ENCODE results near the gene ZNF580.
A peak's percentile ranks its signal among the peaks of the same experiment; 100 is the strongest.

ZNF580 gene

DNA sequence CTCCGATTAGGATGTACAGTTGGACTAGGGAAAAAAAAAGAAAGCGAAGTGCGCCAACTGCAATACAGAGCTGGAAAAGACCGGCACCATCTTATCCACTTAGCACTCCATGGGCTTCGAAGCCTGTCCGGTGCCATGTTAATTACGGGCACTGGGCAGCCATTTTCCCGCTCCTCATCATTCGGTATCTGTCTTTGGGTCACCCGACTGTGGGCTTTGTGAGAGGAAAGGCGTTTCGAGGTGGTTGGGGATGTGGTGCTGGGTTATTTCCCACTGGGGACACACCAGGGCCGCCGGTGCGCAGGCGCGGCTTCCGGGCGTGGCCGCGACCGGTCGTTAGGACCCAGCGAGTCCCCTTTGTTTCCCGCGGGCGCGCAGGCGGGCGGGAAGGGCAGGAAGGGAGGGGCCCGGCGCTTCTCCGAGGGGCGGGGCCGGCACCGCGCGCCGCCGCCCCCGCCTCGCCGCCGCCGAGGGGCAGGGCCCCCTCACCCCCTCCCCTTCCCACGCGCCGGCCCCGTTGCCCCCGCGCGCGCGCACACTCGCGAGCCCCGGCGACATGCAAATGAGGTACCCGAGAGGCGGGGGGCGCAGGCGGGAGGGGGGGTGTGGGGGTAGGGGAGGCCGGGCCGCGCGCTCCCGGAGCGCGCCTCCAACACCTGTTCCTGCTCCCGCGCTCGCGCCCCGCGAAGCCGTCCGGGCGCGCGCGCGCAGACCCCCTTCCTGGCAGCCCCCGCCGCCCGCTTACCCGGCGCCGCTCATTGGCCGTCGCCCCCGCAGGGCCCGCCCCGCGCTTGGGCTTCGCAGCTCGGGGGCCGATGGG is 40.8 kb upstream of the ZNF580 start, which contains the start of gene ZNF524 (continued):
- TF ChIP-seq, protein P1, sequence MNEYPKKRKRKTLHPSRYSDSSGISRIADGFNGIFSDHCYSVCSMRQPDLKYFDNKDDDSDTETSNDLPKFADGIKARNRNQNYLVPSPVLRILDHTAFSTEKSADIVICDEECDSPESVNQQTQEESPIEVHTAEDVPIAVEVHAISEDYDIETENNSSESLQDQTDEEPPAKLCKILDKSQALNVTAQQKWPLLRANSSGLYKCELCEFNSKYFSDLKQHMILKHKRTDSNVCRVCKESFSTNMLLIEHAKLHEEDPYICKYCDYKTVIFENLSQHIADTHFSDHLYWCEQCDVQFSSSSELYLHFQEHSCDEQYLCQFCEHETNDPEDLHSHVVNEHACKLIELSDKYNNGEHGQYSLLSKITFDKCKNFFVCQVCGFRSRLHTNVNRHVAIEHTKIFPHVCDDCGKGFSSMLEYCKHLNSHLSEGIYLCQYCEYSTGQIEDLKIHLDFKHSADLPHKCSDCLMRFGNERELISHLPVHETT (tag by site-specific recombination; IDR thresholded peaks at IDR 0.05): no peak; the same call in 1 of the 2 replicates

DNA sequence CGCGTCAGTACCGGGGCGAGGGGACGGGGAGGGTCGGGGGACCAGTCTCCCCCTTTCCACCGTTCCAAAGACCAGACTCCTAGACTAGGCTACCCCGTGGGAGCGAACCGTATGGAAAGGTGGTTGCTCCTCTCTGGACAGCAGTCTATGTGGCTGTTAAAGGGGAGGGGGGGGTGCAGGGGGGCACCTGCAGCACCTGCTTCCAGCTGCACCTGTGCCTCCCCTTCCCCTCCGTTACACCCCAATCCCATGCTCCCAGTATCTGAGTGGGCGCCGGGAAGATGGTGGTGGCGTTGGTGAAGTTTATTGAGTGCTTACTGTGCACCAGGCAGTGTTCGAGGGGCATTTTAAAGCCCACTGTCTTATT is 40.2 kb upstream of the ZNF580 start:
- ChIA-PET CTCF (interaction anchor here (2.9 kb wide), 1 partner anchor 133 kb away, joined by 8 read pairs; no protein-coding TSS in a partner anchor), POLR2A (interaction anchor here (0.5 to 4.4 kb wide), 10 partner anchors 14 to 341 kb away, joined by 3 to 71 read pairs (median 10); partner anchors contain the start of genes ISOC2, KMT5C, NAT14 and PPP6R1)
- H3K36me3 ChIP-seq (ENCODE audit: control insufficient read depth in 2 of 2, insufficient read depth in 1 of 2, low read length in 2 of 2): peaks cover 10 to 17% of the 10 kb centered on the region in 2 experiments; a peak in 2 of 3 replicates
- no peaks in the 10 kb centered on the region for H3K9me3 ChIP-seq (ENCODE audit: control insufficient read depth, insufficient read depth, low read depth, low read length)
- H3K27ac ChIP-seq (ENCODE audit: extremely low read depth, low read depth, low read length): peak overlapping the region; percentile 66
- peak overlapping the region; percentile 97 for H3K4me3 ChIP-seq (ENCODE audit: low read depth, low read length)
- peaks cover 3% of the 10 kb centered on the region; the same call in 1 of the 2 replicates for H3K4me1 ChIP-seq (ENCODE audit: control insufficient read depth, insufficient read depth, low read length)
- TF ChIP-seq, protein P2, sequence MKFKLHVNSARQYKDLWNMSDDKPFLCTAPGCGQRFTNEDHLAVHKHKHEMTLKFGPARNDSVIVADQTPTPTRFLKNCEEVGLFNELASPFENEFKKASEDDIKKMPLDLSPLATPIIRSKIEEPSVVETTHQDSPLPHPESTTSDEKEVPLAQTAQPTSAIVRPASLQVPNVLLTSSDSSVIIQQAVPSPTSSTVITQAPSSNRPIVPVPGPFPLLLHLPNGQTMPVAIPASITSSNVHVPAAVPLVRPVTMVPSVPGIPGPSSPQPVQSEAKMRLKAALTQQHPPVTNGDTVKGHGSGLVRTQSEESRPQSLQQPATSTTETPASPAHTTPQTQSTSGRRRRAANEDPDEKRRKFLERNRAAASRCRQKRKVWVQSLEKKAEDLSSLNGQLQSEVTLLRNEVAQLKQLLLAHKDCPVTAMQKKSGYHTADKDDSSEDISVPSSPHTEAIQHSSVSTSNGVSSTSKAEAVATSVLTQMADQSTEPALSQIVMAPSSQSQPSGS (tag by site-specific recombination; IDR thresholded peaks at IDR 0.05; ENCODE audit: low read depth): no peak
- TF ChIP-seq, protein P3, sequence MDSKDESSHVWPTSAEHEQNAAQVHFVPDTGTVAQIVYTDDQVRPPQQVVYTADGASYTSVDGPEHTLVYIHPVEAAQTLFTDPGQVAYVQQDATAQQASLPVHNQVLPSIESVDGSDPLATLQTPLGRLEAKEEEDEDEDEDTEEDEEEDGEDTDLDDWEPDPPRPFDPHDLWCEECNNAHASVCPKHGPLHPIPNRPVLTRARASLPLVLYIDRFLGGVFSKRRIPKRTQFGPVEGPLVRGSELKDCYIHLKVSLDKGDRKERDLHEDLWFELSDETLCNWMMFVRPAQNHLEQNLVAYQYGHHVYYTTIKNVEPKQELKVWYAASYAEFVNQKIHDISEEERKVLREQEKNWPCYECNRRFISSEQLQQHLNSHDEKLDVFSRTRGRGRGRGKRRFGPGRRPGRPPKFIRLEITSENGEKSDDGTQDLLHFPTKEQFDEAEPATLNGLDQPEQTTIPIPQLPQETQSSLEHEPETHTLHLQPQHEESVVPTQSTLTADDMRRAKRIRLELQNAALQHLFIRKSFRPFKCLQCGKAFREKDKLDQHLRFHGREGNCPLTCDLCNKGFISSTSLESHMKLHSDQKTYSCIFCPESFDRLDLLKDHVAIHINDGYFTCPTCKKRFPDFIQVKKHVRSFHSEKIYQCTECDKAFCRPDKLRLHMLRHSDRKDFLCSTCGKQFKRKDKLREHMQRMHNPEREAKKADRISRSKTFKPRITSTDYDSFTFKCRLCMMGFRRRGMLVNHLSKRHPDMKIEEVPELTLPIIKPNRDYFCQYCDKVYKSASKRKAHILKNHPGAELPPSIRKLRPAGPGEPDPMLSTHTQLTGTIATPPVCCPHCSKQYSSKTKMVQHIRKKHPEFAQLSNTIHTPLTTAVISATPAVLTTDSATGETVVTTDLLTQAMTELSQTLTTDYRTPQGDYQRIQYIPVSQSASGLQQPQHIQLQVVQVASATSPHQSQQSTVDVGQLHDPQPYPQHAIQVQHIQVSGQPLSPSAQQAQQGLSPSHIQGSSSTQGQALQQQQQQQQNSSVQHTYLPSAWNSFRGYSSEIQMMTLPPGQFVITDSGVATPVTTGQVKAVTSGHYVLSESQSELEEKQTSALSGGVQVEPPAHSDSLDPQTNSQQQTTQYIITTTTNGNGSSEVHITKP (tag by site-specific recombination; IDR thresholded peaks at IDR 0.05): peak; percentile 21; the same call in 1 of the 2 replicates
- 0 out of 2 replicates have a peak, but pooled peaks have one; percentile 5 for TF ChIP-seq SP2 (tag by site-specific recombination; IDR thresholded peaks at IDR 0.05)
- no peak for TF ChIP-seq ZFHX2 (tag by site-specific recombination; conservative IDR thresholded peaks at IDR 0.05)
- no peak for TF ChIP-seq ZNF426 (tag by site-specific recombination; IDR thresholded peaks at IDR 0.05)
- TF ChIP-seq ZNF416 (tag by site-specific recombination; IDR thresholded peaks at IDR 0.05): no peak
- TF ChIP-seq, protein P4, sequence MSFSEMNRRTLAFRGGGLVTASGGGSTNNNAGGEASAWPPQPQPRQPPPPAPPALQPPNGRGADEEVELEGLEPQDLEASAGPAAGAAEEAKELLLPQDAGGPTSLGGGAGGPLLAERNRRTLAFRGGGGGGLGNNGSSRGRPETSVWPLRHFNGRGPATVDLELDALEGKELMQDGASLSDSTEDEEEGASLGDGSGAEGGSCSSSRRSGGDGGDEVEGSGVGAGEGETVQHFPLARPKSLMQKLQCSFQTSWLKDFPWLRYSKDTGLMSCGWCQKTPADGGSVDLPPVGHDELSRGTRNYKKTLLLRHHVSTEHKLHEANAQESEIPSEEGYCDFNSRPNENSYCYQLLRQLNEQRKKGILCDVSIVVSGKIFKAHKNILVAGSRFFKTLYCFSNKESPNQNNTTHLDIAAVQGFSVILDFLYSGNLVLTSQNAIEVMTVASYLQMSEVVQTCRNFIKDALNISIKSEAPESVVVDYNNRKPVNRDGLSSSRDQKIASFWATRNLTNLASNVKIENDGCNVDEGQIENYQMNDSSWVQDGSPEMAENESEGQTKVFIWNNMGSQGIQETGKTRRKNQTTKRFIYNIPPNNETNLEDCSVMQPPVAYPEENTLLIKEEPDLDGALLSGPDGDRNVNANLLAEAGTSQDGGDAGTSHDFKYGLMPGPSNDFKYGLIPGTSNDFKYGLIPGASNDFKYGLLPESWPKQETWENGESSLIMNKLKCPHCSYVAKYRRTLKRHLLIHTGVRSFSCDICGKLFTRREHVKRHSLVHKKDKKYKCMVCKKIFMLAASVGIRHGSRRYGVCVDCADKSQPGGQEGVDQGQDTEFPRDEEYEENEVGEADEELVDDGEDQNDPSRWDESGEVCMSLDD (tag by site-specific recombination; IDR thresholded peaks at IDR 0.05): peak; percentile 76
- peak; percentile 10; the same call in 1 of the 2 replicates for TF ChIP-seq ZNF335 (tag by site-specific recombination; conservative IDR thresholded peaks at IDR 0.05)
- TF ChIP-seq ZNF155 (tag by site-specific recombination; IDR thresholded peaks at IDR 0.05): no peak
- TF ChIP-seq ZNF585B (tag by site-specific recombination; IDR thresholded peaks at IDR 0.05): no peak
- no peak for TF ChIP-seq ZNF16 (tag by site-specific recombination; IDR thresholded peaks at IDR 0.05; ENCODE audit: low read depth)
- TF ChIP-seq, protein P5, sequence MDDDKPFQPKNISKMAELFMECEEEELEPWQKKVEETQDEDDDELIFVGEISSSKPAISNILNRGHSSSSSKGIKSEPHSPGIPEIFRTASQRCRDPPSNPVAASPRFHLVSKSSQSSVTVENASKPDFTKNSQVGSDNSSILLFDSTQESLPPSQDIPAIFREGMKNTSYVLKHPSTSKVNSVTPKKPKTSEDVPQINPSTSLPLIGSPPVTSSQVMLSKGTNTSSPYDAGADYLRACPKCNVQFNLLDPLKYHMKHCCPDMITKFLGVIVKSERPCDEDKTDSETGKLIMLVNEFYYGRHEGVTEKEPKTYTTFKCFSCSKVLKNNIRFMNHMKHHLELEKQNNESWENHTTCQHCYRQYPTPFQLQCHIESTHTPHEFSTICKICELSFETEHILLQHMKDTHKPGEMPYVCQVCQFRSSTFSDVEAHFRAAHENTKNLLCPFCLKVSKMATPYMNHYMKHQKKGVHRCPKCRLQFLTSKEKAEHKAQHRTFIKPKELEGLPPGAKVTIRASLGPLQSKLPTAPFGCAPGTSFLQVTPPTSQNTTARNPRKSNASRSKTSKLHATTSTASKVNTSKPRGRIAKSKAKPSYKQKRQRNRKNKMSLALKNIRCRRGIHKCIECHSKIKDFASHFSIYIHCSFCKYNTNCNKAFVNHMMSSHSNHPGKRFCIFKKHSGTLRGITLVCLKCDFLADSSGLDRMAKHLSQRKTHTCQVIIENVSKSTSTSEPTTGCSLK (tag by site-specific recombination; IDR thresholded peaks at IDR 0.05): no peak
- TF ChIP-seq, protein P6, sequence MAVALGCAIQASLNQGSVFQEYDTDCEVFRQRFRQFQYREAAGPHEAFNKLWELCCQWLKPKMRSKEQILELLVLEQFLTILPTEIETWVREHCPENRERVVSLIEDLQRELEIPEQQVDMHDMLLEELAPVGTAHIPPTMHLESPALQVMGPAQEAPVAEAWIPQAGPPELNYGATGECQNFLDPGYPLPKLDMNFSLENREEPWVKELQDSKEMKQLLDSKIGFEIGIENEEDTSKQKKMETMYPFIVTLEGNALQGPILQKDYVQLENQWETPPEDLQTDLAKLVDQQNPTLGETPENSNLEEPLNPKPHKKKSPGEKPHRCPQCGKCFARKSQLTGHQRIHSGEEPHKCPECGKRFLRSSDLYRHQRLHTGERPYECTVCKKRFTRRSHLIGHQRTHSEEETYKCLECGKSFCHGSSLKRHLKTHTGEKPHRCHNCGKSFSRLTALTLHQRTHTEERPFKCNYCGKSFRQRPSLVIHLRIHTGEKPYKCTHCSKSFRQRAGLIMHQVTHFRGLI (tag by site-specific recombination; IDR thresholded peaks at IDR 0.05): peak; percentile 38; the same call in 1 of the 2 replicates
- TF ChIP-seq, protein P7, sequence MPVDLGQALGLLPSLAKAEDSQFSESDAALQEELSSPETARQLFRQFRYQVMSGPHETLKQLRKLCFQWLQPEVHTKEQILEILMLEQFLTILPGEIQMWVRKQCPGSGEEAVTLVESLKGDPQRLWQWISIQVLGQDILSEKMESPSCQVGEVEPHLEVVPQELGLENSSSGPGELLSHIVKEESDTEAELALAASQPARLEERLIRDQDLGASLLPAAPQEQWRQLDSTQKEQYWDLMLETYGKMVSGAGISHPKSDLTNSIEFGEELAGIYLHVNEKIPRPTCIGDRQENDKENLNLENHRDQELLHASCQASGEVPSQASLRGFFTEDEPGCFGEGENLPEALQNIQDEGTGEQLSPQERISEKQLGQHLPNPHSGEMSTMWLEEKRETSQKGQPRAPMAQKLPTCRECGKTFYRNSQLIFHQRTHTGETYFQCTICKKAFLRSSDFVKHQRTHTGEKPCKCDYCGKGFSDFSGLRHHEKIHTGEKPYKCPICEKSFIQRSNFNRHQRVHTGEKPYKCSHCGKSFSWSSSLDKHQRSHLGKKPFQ (tag by site-specific recombination; IDR thresholded peaks at IDR 0.05): no peak
- TF ChIP-seq ZBTB7A (tag by site-specific recombination; IDR thresholded peaks at IDR 0.05; ENCODE audit: low read depth): no peak
- no peak for TF ChIP-seq MEIS1 (CRISPR knock-in tag; IDR thresholded peaks at IDR 0.05; ENCODE audit: borderline replicate concordance)
- no peak for TF ChIP-seq ZNF394 (tag by site-specific recombination; IDR thresholded peaks at IDR 0.05; ENCODE audit: borderline replicate concordance)
- TF ChIP-seq TCF7L2 (IDR thresholded peaks at IDR 0.05; ENCODE audit: borderline replicate concordance, low read depth, low read length): no peak

Measured in HEK293 (cell line).